Esophagus squamous epithelium (tissue), 5 donors: ENCODE measurements around the gene TRPM6. TPM values are rescaled to one million over a fixed set of nuclear protein-coding genes. Genes with fewer than 3 reads are reported as not detected.
A peak's percentile ranks its signal among the peaks of the same experiment; 100 is the strongest.

Experiments used
- DNase-seq: peaks from one replicate; lab custom pipeline; 2025; lab: John Stamatoyannopoulos, UW
- H3K27ac ChIP-seq, 4 donors: fragments of 200-600 bp; sonication (generic); one replicate each; pipeline ENCODE4 v1.5.1; 2016 to 2019; ENCODE audit warnings: mild to moderate bottlenecking in 1 of 4
- H3K27me3 ChIP-seq, 4 donors: fragments of 200-600 bp; sonication (generic); 1 replicate in 3 of 4; 2 replicates in 1 of 4; pipeline versions ENCODE4 v1.5.1 to v1.6.0; 2017 to 2021; ENCODE audit warnings: antibody characterized with exemption in 1 of 4
- H3K36me3 ChIP-seq, 3 donors: fragments of 200-600 bp; sonication (generic); one replicate each; pipeline ENCODE4 v1.5.1; 2016 to 2019
- H3K4me1 ChIP-seq, 3 donors: fragments of 200-600 bp; sonication (generic); one replicate each; pipeline ENCODE4 v1.5.1; 2017 to 2019
- H3K4me3 ChIP-seq, 4 donors: fragments of 200-600 bp; sonication (generic); 1 replicate in 3 of 4; 2 replicates in 1 of 4; pipeline ENCODE4 v1.5.1; 2016 to 2019; ENCODE audit warnings: mild to moderate bottlenecking in 2 of 4, moderate library complexity in 1 of 4
- H3K9me3 ChIP-seq, 3 donors: fragments of 200-600 bp; sonication (generic); one replicate each; pipeline ENCODE4 v1.5.1; 2016 to 2019
- POLR2A ChIP-seq, 4 donors: fragments of 450-650 bp; IDR thresholded peaks; one replicate each; pipeline ENCODE4 v1.6.1; 2017; ENCODE audit warnings: antibody characterized with exemption in 4 of 4, mild to moderate bottlenecking in 4 of 4, moderate library complexity in 3 of 4
- WGBS, 2 donors: methylation state at CpG; one replicate each; pipeline ENCODE4 v1.1.5; 2018; 5-methylcytosine and 5-hydroxymethylcytosine counted together
- intact Hi-C: fragments of 100-400 bp; cut with DNase I; formaldehyde crosslinking; loops from one replicate; pipeline ENCODE4 v1.15.0; 2022
- total RNA-seq, 4 donors: library from RNA; depleted of rRNA; stranded (reverse); fragments of >200 nt; gene quantifications; one replicate each; pipeline ENCODE4 v1.1.0, GENCODE V29; 2016
- TF ChIP-seq, protein P1 (sequence below), 6 experiments: fragments of 450-650 bp in 4 of 6; fragments of 200-600 bp in 2 of 6; sonication (generic) in 2 of 6; IDR thresholded peaks; one replicate each; pipeline ENCODE4 v1.5.1; 2016 to 2019; ENCODE audit warnings: antibody characterized with exemption in 6 of 6, mild to moderate bottlenecking in 4 of 6, moderate library complexity in 4 of 6
- donor health status: DM: yes; HTN: yes; CAD: no.

The TRPM6 gene
- 1 to 10 TPM in 2 of 4 donors, under 1 TPM in 2; 0.27 to 1.6 (median 1.2) TPM for total RNA-seq

GRCh38 chr9:74887041-74887980 lies at the start of gene TRPM6:
TSS of gene TRPM6 (minus strand) at chr9:74887921. CDS start at chr9:74887856, 65 bp downstream.
- peak; percentile 22 for DNase-seq
- WGBS, 2 donors, result 2 to 7% methylated on average over 19 to 34 of the region's 64 CpGs
- H3K27ac ChIP-seq, result peak within 1 kb of the TSS; percentile 69 to 88 (median 84)
- intact Hi-C loops, result no loop called here
- H3K27me3 ChIP-seq, result peaks cover 0 to 18% (median 0%) of the 10 kb centered on the region in 4 donors
- TF ChIP-seq POLR2A (IDR thresholded peaks at IDR 0.05), result peak in 2 of 4 donors; percentile 20 to 41
- TF ChIP-seq, protein P1, sequence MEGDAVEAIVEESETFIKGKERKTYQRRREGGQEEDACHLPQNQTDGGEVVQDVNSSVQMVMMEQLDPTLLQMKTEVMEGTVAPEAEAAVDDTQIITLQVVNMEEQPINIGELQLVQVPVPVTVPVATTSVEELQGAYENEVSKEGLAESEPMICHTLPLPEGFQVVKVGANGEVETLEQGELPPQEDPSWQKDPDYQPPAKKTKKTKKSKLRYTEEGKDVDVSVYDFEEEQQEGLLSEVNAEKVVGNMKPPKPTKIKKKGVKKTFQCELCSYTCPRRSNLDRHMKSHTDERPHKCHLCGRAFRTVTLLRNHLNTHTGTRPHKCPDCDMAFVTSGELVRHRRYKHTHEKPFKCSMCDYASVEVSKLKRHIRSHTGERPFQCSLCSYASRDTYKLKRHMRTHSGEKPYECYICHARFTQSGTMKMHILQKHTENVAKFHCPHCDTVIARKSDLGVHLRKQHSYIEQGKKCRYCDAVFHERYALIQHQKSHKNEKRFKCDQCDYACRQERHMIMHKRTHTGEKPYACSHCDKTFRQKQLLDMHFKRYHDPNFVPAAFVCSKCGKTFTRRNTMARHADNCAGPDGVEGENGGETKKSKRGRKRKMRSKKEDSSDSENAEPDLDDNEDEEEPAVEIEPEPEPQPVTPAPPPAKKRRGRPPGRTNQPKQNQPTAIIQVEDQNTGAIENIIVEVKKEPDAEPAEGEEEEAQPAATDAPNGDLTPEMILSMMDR (IDR thresholded peaks at IDR 0.05), result no peak
- no peaks in the 10 kb centered on the region for H3K9me3 ChIP-seq
- peaks cover 0 to 20% (median 4%) of the 10 kb centered on the region in 3 donors for H3K4me1 ChIP-seq
- H3K4me3 ChIP-seq, result peak within 1 kb of the TSS; percentile 51 to 85 (median 63)
- no peaks in the 10 kb centered on the region for H3K36me3 ChIP-seq

DNA sequence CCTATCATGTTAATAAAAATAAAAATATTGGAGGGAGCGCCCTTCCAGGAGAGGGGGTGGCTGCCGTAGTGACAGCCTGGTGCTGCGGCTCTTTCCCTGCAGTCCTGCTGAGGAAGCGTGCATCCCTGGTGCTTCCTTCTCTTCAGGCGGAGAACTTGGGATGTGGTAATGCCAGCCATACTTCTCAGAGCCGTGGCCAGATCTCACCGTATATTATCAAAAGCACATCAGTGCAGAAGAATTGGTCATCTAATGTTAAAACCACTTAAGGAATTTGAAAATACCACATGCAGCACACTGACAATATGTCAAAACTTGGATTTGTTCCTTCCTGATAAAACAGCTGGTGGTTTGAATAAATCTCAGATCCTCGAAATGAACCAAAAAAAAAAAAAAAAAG lies 47.3 kb upstream of the TRPM6 start:
- TF ChIP-seq, protein P1 (IDR thresholded peaks at IDR 0.05), result no peak
- TF ChIP-seq POLR2A (IDR thresholded peaks at IDR 0.05), result no peak
- Histone ChIP-seq H3K27me3 (no peaks in the 10 kb centered on the region), H3K36me3 (no peaks in the 10 kb centered on the region), H3K27ac (no peak overlapping the region), H3K9me3 (peaks cover 0 to 11% (median 4%) of the 10 kb centered on the region in 3 donors), H3K4me1 (no peaks in the 10 kb centered on the region), H3K4me3 (no peak overlapping the region)
- DNase-seq, result no peak
- WGBS, 2 donors, result 81 to 84% methylated on average over 6 to 7 of the region's 8 CpGs
- intact Hi-C loops, result no loop called here

DNA sequence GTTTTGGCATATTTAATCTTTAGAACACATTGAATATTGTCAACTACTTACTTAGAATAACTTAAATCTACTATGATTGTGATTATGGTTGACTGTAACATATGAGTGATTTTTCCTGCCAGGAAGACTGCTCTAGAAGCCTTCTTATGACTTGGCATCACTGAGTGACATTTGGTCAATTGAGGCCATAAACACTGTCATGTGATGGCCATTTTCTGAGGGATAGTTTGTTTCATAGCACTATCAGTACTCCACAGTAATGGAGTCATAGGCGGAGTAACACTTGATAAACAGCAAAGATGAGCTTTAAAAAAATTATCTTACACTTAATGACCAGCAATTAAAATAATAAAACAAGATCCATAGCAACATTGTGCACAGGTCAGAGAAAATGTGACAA lies 34.0 kb upstream of the TRPM6 start:
- 50 to 100% methylated on average over 1 of the region's 1 CpG for WGBS, 2 donors
- intact Hi-C loops, result no loop called here

DNA sequence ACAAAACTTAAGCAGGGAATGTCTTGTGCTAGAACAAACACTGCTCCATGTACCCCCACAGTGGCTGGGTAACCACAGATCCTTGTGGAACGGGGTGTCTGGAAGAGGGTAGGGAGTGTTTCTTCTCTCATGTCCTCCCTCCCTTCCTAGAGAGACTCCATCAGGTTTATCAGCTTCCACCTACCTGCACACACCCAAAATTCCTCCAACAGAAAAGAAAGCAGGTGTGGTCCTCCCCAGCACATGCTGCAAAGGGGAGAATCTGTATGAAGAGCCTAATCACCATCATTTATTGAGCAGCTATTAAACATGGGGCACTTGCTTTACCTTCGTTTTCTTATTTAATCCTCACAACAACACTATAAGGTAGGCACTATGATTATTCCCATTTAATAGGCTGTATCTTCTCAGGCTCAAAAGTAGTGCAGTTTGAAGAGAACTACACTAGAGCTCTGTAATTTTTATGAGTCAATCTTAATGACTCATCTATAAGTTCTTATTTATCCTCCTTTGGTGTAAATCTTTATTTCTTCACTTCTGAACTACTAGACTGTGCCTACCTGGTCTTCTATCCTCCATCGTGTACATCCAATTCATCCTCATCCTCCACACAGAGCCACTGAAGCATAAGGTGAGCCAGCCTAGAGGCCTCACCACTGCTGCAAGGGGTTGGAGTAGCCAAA lies 33.4 kb upstream of the TRPM6 start:
- H3K27ac ChIP-seq, result no peak overlapping the region
- no peaks in the 10 kb centered on the region for H3K9me3 ChIP-seq
- H3K4me1 ChIP-seq, result peaks cover 0 to 4% (median 0%) of the 10 kb centered on the region in 3 donors
- intact Hi-C loops, result no loop called here
- DNase-seq, result no peak
- 59 to 74% methylated on average over 3 of the region's 3 CpGs for WGBS, 2 donors
- H3K27me3 ChIP-seq, result no peaks in the 10 kb centered on the region
- no peak for TF ChIP-seq POLR2A (IDR thresholded peaks at IDR 0.05)
- TF ChIP-seq, protein P1 (IDR thresholded peaks at IDR 0.05), result no peak
- no peaks in the 10 kb centered on the region for H3K36me3 ChIP-seq
- H3K4me3 ChIP-seq, result no peak overlapping the region

More for the DNA sequence above, 34.0 kb upstream of the TRPM6 start:
- Histone ChIP-seq H3K4me3 (no peak overlapping the region), H3K9me3 (no peaks in the 10 kb centered on the region), H3K27ac (no peak overlapping the region), H3K4me1 (peaks cover 0 to 4% (median 0%) of the 10 kb centered on the region in 3 donors), H3K36me3 (no peaks in the 10 kb centered on the region), H3K27me3 (no peaks in the 10 kb centered on the region)
- TF ChIP-seq, protein P1 (IDR thresholded peaks at IDR 0.05), result no peak
- no peak for TF ChIP-seq POLR2A (IDR thresholded peaks at IDR 0.05)
- no peak for DNase-seq
